GM12878 (cell line): ENCODE measurements around the gene MFAP4. TPM values are rescaled to one million over a fixed set of nuclear protein-coding genes. Genes with fewer than 3 reads are reported as not detected.

Source experiments
- ATAC-seq: fragments of 200-7000 bp; cut with Tn5 transposase; 3 replicates; pipeline ENCODE4 v1.9.1; 2020; ENCODE audit warnings: mild to moderate bottlenecking, moderate library complexity
- BruUV-seq: library from RNA; stranded (reverse); fragments of 400-500 nt; replicated peaks from 2 replicates; lab custom pipeline; 2021; lab: Mats Ljungman, UMichigan
- CTCF ChIA-PET: fragments of 300-600 bp; sonication (Branson Sonifier 250); formaldehyde crosslinking; extraction: SDS; loops from one replicate; lab custom pipeline; 2021; ENCODE audit warnings: inconsistent platforms; lab: Yijun Ruan, JAX
- POLR2A ChIA-PET: fragments of 350-600 bp; formaldehyde crosslinking; extraction: SDS; loops from one replicate; lab custom pipeline; 2021; ENCODE audit warnings: inconsistent platforms; lab: Charles Lee
- RAD21 ChIA-PET: fragments of 300-600 bp; sonication (Branson Sonifier 250); formaldehyde crosslinking; loops from one replicate; lab custom pipeline; 2023; ENCODE audit warnings: antibody characterized with exemption; ENCODE audit not compliant: unreplicated experiment; lab: Charles Lee
- SMC1A ChIA-PET: fragments of 300-600 bp; sonication (Branson Sonifier 250); formaldehyde crosslinking; loops from one replicate; lab custom pipeline; 2023; ENCODE audit not compliant: unreplicated experiment, uncharacterized antibody; lab: Charles Lee
- DNase-seq: peaks from one replicate; pipeline ENCODE4 v3.0.0-alpha.2; 2011; ENCODE audit warnings: low read depth, low spot score
- FAIRE-seq: peaks from 3 replicates; lab custom pipeline; 2011; peaks lifted over from hg19 to GRCh38; lab: Jason Lieb, UNC
- H2AFZ ChIP-seq: 2 replicates; pipeline ENCODE4 v1.6.0; 2011; ENCODE audit warnings: low read depth, low read length, control low read depth; ENCODE audit not compliant: control insufficient read depth
- H3K27ac ChIP-seq: 2 replicates; pipeline ENCODE4 v1.5.1; 2011; ENCODE audit warnings: control low read depth; ENCODE audit not compliant: control insufficient read depth, insufficient read depth
- H3K27me3 ChIP-seq, 2 experiments: replicated peaks in 1 of 2; 2 replicates each; pipeline versions ENCODE4 v1.6.0 to v1.6.1; 2011; ENCODE audit warnings: low read length in 1 of 2; ENCODE audit not compliant: control insufficient read depth in 2 of 2, insufficient read depth in 2 of 2
- H3K36me3 ChIP-seq, 2 experiments: 2 replicates each; pipeline ENCODE4 v1.5.1; 2011; ENCODE audit warnings: low read length in 1 of 2; ENCODE audit not compliant: control insufficient read depth in 2 of 2, insufficient read depth in 2 of 2
- H3K4me1 ChIP-seq: 2 replicates; pipeline ENCODE4 v1.6.1; 2011; ENCODE audit warnings: mild to moderate bottlenecking, low read length, moderate library complexity, mixed read lengths; ENCODE audit not compliant: control insufficient read depth, insufficient read depth
- H3K4me2 ChIP-seq: 2 replicates; pipeline ENCODE4 v1.6.0; 2011; ENCODE audit warnings: control low read depth; ENCODE audit not compliant: control insufficient read depth, insufficient read depth
- H3K4me3 ChIP-seq: fragments of 200-600 bp; sonication (generic); 2 replicates; pipeline ENCODE4 v1.5.1; 2016
- H3K79me2 ChIP-seq: 2 replicates; pipeline ENCODE4 v1.6.0; 2011; ENCODE audit warnings: low read length; ENCODE audit not compliant: control insufficient read depth, insufficient read depth
- H3K9ac ChIP-seq: 2 replicates; pipeline ENCODE4 v1.8.0; 2011; ENCODE audit warnings: low read length, control low read depth, mixed read lengths; ENCODE audit not compliant: control insufficient read depth, insufficient read depth
- H3K9me3 ChIP-seq: replicated peaks from 3 replicates; pipeline ENCODE4 v1.5.1; 2011; ENCODE audit warnings: mild to moderate bottlenecking, low read length; ENCODE audit not compliant: control insufficient read depth, insufficient read depth
- H4K20me1 ChIP-seq: 2 replicates; pipeline ENCODE4 v1.6.0; 2011; ENCODE audit not compliant: control insufficient read depth, insufficient read depth
- CHD2 ChIP-seq: IDR thresholded peaks from 2 replicates; pipeline ENCODE4 v1.6.1; 2011; ENCODE audit warnings: low read depth, low read length, improper control_type of control experiment, borderline replicate concordance
- CREM ChIP-seq: IDR thresholded peaks from 2 replicates; pipeline ENCODE4 v1.6.1; 2014; ENCODE audit warnings: antibody characterized with exemption, low read depth
- ESRRA ChIP-seq: IDR thresholded peaks from 2 replicates; pipeline ENCODE4 v1.6.1; 2012; ENCODE audit warnings: mild to moderate bottlenecking, low read length, improper control_type of control experiment
- FOXM1 ChIP-seq: IDR thresholded peaks from 2 replicates; pipeline ENCODE4 v1.6.1; 2012; ENCODE audit warnings: low read depth, mild to moderate bottlenecking, inconsistent platforms, low read length, moderate library complexity
- POLR2AphosphoS2 ChIP-seq: IDR thresholded peaks from 2 replicates; pipeline ENCODE4 v1.6.1; 2011; ENCODE audit warnings: low read depth, mild to moderate bottlenecking, low read length, improper control_type of control experiment, moderate library complexity
- ZNF217 ChIP-seq: fragments of 450-650 bp; IDR thresholded peaks from 2 replicates; pipeline ENCODE4 v1.6.1; 2017; ENCODE audit warnings: antibody characterized with exemption, mild to moderate bottlenecking
- WGBS: methylation state at CpG from one replicate; pipeline ENCODE4 v1.1.6; 2016; ENCODE audit warnings: low lambda C conversion rate; ENCODE audit not compliant: insufficient replicate concordance, insufficient coverage; ENCODE audit errors: missing lambda C conversion rate; 5-methylcytosine and 5-hydroxymethylcytosine counted together
- in situ Hi-C: fragments of 300-500 bp; cut with MboI; formaldehyde crosslinking; loops from 9 replicates; pipeline ENCODE4 v1.14.3; 2018; ENCODE audit warnings: mixed read lengths
- intact Hi-C: fragments of 100-400 bp; cut with micrococcal nuclease; formaldehyde crosslinking; loops from one replicate; pipeline ENCODE4 v1.14.2; 2022; ENCODE audit not compliant: unreplicated experiment
- polyA plus RNA-seq, 11 experiments: library from polyadenylated mRNA; depleted of rRNA in 4 of 11; unstranded in 6 of 11; stranded (reverse) in 5 of 11; fragments of >200 nt; fragmentation: Nextera tagmentation in 4 of 11; fragmentation: Illumina TruSeq in 1 of 11; extraction: Ambion mirVana in 4 of 11; extraction: Trizol in 1 of 11; gene quantifications; 1 replicate in 1 of 11; 2 replicates in 10 of 11; pipeline versions ENCODE4 v1.2.1 to v1.2.3, GENCODE V29; 2011 to 2016; ENCODE audit warnings: inconsistent platforms in 2 of 11, missing spikeins in 2 of 11, low read depth in 1 of 11
- total RNA-seq, 4 experiments: library from RNA; depleted of rRNA in 3 of 4; stranded (reverse); fragments of >200 nt in 3 of 4; fragmentation: Illumina TruSeq in 1 of 4; extraction: Trizol in 1 of 4; gene quantifications; 2 replicates each; pipeline versions ENCODE4 v1.2.1 to v1.2.3, GENCODE V29; 2013 to 2021
- TF ChIP-seq, protein P1 (sequence below): fragments of 150-350 bp; IDR thresholded peaks from 2 replicates; pipeline ENCODE4 v1.6.1; 2016; ENCODE audit warnings: low read depth, low read length
- TF ChIP-seq, protein P2 (sequence below): IDR thresholded peaks from 2 replicates; pipeline ENCODE4 v1.6.1; 2012; ENCODE audit warnings: mild to moderate bottlenecking, low read depth, low read length

Gene MFAP4
- total and polyA plus RNA-seq, 10 of the 15 experiments (the other 5 are each of a cell fraction or from before 2014, with no cell fraction given), result 0.08 to 0.28 (median 0.09) TPM; not detected in 7

DNA sequence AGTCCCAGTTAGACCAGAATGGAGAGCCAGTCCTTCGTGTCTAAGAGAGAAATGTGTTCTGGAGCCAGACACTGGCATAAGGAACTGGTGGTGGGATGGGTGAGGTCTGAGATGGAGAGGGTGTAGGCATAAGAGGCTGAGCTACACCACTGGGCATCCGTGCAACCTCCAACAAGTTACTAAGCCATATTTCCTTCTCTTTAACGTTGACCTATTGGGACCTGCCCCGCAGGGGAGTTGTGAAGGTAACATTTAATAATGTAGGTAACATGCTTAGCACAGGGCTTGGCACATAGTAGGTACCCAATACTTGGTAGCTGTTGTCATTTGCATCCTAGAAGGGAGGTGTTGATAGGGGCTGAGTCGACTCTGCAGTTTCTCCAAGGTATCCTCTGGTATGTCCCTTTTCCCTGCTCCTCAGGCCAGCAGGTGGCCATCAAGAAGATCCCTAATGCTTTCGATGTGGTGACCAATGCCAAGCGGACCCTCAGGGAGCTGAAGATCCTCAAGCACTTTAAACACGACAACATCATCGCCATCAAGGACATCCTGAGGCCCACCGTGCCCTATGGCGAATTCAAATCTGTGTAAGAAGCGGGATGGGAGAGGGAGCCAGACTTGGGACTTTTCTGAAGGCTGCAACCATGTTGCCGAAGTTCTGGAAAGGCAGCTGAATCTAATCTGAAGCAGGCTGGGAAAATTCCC, 7.5 kb downstream of the MFAP4 start:
- Histone ChIP-seq H4K20me1 (no peaks in the 10 kb centered on the region), H3K4me1 (no peaks in the 10 kb centered on the region), H3K27ac (no peak overlapping the region), H3K9me3 (no peaks in the 10 kb centered on the region), H3K4me2 (peak overlapping the region; percentile 78)
- POLR2A ChIA-PET, result interaction anchor here (1.5 kb wide), 1 partner anchor 17 kb away, joined by 3 read pairs; no protein-coding TSS in a partner anchor
- WGBS, result 86% methylated on average over 13 of the region's 13 CpGs
- RAD21 ChIA-PET, result no interaction called here
- TF ChIP-seq, protein P1, sequence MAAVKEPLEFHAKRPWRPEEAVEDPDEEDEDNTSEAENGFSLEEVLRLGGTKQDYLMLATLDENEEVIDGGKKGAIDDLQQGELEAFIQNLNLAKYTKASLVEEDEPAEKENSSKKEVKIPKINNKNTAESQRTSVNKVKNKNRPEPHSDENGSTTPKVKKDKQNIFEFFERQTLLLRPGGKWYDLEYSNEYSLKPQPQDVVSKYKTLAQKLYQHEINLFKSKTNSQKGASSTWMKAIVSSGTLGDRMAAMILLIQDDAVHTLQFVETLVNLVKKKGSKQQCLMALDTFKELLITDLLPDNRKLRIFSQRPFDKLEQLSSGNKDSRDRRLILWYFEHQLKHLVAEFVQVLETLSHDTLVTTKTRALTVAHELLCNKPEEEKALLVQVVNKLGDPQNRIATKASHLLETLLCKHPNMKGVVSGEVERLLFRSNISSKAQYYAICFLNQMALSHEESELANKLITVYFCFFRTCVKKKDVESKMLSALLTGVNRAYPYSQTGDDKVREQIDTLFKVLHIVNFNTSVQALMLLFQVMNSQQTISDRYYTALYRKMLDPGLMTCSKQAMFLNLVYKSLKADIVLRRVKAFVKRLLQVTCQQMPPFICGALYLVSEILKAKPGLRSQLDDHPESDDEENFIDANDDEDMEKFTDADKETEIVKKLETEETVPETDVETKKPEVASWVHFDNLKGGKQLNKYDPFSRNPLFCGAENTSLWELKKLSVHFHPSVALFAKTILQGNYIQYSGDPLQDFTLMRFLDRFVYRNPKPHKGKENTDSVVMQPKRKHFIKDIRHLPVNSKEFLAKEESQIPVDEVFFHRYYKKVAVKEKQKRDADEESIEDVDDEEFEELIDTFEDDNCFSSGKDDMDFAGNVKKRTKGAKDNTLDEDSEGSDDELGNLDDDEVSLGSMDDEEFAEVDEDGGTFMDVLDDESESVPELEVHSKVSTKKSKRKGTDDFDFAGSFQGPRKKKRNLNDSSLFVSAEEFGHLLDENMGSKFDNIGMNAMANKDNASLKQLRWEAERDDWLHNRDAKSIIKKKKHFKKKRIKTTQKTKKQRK, result no peak
- TF ChIP-seq ZNF217, result no peak
- no peak for TF ChIP-seq CREM
- TF ChIP-seq, protein P2, sequence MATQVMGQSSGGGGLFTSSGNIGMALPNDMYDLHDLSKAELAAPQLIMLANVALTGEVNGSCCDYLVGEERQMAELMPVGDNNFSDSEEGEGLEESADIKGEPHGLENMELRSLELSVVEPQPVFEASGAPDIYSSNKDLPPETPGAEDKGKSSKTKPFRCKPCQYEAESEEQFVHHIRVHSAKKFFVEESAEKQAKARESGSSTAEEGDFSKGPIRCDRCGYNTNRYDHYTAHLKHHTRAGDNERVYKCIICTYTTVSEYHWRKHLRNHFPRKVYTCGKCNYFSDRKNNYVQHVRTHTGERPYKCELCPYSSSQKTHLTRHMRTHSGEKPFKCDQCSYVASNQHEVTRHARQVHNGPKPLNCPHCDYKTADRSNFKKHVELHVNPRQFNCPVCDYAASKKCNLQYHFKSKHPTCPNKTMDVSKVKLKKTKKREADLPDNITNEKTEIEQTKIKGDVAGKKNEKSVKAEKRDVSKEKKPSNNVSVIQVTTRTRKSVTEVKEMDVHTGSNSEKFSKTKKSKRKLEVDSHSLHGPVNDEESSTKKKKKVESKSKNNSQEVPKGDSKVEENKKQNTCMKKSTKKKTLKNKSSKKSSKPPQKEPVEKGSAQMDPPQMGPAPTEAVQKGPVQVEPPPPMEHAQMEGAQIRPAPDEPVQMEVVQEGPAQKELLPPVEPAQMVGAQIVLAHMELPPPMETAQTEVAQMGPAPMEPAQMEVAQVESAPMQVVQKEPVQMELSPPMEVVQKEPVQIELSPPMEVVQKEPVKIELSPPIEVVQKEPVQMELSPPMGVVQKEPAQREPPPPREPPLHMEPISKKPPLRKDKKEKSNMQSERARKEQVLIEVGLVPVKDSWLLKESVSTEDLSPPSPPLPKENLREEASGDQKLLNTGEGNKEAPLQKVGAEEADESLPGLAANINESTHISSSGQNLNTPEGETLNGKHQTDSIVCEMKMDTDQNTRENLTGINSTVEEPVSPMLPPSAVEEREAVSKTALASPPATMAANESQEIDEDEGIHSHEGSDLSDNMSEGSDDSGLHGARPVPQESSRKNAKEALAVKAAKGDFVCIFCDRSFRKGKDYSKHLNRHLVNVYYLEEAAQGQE, result no peak
- TF ChIP-seq FOXM1, result no peak
- no peak for TF ChIP-seq CHD2
- TF ChIP-seq POLR2AphosphoS2, result no peak
- no peak for TF ChIP-seq ESRRA
- TF ChIP-seq, all 136 proteins: peak for 0
- FAIRE-seq (no peak), DNase-seq (no peak), ATAC-seq (no peak)
- SMC1A ChIA-PET, result interaction anchor here (1.0 kb wide), 1 partner anchor 18 kb away, joined by 3 read pairs; no protein-coding TSS in a partner anchor
- no peak overlapping the region for H2AFZ ChIP-seq
- H3K4me3 ChIP-seq, result peak overlapping the region; percentile 87; the same call in 1 of the 2 replicates
- CTCF ChIA-PET, result interaction anchor here (1.7 kb wide), 1 partner anchor 17 kb away, joined by 8 read pairs; the partner anchor contains the start of gene B9D1
- H3K27me3 ChIP-seq, result no peaks in the 10 kb centered on the region
- H3K9ac ChIP-seq, result peak overlapping the region; percentile 64
- peaks cover 4 to 18% of the 10 kb centered on the region in 2 experiments for H3K36me3 ChIP-seq
- H3K79me2 ChIP-seq, result peaks cover 4% of the 10 kb centered on the region
- intact Hi-C loops (loop anchor here (5.0 kb wide), 1 partner anchor 83 kb away; no protein-coding TSS in a partner anchor), in situ Hi-C loops (no loop called here)
- BruUV-seq, result TSS peak; percentile 59
